HG03097 (cell line): ENCODE measurements around the gene ADAMTS15.
"Not testable (repeated sequence)": the region's sequence is repeated elsewhere in the genome, so short reads cannot be mapped to it uniquely, and the experiment has no call there.

Source experiments
- ATAC-seq: cut with Tn5 transposase; IDR thresholded peaks from one replicate; pipeline ENCODE4 v1.9.1; 2021; ENCODE audit not compliant: unreplicated experiment, low FRiP score

Gene ADAMTS15

DNA sequence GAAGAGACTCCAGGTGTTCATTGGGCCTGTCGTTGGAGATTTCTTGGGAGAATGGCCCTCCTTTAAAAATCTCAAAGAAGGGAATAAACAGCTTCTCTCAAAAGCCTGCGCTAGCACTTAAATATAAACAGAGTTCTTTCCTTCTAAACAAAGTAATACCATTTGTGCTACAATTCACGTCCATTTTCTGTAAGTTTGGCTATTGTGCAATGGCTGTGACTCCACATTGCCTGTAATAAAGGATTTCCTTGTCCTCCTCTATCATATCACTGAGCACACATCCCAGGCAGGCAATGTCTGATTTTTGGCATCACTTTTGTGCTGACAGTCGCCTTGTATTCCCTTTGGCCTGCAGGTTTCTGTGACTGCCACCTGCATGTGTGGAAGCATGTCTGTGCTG lies 15.1 kb upstream of the ADAMTS15 start:
- ATAC-seq: no peak

DNA sequence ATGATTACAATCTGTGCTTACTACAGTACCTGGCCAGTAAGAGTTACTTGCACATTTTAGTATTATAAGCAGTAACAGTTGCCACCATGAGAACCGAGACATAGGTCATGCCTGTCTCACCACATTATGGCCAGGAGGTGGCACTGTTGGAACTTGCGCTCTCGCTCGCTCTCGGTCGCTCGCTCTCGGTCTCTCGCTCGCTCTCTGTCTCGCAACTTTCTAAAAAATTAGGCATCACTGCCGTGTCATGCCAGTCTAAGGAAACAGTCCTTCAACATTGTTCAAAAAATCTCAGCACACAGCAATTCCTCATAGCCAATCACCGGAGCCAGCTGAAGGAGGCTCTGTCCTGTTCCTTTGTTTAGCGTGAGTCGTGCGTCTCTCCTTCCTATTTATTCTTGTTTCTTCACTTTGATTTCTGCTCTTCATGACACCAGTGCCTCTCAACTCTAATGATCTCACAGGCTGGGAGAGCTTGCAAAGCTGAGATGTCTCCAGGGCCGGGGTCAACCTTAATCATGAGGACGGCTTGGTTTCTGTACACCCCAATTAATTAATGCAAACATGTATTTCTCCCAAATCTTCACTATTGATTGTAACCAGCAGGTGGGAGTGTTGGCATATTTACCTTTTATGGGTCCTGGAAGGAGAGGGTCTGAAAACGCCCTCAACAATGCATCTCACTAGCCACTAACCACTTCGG lies 13.8 kb upstream of the ADAMTS15 start:
- ATAC-seq: peak; percentile 82

DNA sequence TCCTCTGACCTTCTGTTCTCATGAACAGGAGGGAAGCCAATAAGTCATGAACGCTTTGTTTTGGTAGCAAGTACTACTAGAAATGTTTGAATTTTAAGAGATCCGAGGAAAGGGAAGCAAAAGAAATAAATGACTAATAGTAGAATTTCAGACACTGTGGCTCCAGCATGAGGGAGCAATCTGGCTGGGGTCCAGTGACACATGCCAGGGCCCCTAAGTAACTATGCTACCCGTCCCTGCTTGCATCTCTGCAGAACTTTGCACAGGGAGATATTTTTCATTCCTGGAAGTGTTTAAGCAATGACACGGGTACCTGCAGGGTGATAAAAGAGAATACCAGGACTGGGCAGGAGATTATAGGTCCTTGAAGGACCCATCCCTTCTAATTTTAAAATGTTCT lies 12.8 kb upstream of the ADAMTS15 start:
- no peak for ATAC-seq

DNA sequence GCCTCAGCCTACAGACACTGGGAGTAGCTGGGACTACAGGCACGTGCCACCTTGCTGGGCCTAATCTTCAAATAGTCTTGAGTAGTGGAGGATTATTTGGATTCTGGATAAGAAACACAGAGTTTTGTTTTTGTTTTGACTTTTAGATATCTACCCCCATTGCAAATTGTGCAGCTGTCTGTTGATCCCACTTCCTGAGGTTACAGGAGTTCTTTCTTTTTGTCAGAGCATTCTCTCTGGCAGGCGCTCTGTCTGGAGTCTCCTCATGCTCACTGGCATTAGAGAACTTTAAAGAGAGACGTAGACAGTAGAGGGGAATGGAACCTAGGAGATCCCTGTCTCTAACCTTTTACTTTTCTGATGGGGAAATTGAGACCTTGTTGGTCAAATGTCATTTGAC lies 12.3 kb upstream of the ADAMTS15 start:
- ATAC-seq: no peak

DNA sequence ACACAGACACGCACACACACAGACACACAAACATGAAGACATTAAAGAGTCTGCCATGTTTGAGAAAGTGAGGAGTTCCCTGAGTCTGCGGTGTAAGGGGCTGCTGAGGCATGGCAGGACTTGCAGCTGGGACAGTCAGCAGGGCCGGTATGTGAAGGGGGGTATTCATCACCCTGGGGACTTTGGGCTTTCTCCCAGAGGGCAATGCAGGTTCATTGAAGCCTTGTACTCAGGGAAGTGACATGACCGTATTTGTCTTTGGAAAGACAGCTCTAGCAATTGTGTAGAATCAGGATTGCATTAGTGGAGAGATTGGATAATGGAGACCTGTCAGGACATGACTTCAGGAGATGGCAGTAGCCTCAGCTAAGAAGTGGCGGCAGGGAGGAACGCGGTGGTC lies 10.6 kb upstream of the ADAMTS15 start:
- no peak for ATAC-seq

DNA sequence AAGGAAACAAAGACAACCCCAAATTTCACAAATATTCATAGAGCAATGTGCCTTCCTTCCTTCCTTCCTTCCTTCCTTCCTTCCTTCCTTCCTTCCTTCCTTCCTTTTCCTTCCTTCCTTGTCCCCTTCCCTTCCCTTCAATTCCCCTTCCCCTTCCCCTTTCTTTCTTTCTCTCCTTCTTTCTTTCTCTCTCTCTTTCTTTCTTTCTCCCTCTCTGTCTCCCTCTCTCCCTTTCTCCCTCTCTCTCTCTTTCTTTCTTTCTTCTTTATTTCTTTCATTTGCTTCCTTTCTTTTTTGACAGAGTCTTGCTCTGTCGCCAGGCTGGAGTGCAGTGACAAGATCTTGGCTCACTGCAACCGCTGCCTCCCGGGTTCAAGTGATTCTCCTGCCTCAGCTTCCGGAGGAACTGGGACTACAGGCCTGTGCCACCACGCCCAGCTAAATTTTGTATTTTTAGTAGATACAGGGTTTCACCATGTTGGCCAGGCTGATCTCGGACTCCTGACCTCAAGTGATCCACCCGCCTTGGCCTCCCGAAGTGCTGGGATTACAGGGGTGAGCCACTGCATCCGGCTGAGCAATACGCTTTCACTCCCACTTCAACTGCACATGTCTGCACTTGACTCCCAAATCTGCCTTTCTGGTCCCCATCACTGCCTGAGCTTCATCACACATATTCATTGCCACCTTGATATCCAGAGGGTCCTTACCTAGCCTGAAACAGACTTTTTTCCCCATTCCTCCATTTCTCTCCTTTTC lies 9.9 kb upstream of the ADAMTS15 start:
- ATAC-seq: not testable (repeated sequence)

DNA sequence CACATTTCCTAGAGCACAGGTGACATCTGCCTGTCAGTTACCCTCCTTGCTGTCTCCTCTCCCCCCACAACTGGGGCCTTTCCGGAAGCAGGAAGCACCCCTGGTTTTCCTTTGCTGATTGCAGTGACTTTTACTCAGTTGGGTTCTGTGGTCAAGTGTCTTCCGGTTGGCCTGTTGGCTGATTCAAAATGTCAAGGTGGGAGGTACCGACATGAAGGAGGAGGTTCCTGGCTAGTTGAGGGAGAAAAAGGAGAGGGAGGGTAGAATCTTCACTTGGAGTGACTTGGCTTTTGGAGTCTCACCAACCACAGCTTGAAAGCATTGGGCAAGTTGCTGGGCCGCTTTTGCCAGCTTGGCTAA lies 9.3 kb upstream of the ADAMTS15 start:
- ATAC-seq: no peak

DNA sequence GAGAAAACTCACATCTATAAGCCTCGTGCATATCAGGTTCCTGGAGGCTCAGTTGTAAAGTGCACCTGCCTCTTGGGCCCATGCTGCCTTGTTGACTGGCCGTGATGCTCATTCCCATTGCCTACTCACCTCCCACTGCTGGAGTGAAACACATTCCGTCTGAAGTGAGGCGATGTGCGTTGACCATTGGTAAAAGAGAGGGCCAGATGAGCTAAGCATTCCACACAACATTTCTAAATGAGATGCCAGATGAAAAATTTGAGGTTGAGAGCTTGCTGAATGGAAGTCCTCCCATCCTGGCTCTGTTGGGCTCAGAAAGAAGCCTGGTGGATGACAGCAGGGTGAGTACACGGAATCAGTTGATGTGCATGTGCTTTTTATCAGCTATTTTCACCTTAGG lies 8.6 kb upstream of the ADAMTS15 start:
- no peak for ATAC-seq

DNA sequence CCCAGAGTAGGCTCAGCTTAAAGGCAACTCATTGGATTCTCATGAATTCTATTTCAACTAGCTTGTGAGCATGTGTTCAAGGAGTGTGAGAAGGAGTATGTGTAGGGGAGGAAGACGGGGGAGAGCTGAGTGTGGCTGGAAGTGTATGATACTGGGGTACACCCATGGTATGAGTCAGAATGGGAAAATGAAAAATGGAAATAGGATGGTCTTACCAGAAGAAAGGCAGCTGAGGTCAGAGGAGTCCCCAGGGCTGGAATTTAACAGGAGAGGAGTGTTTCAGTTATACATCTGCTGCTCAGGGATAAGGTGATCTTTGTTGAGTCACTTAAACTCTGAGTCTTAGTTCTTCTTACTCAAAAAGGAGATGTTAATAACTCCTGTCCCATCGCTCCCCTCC lies 6.7 kb upstream of the ADAMTS15 start:
- no peak for ATAC-seq

DNA sequence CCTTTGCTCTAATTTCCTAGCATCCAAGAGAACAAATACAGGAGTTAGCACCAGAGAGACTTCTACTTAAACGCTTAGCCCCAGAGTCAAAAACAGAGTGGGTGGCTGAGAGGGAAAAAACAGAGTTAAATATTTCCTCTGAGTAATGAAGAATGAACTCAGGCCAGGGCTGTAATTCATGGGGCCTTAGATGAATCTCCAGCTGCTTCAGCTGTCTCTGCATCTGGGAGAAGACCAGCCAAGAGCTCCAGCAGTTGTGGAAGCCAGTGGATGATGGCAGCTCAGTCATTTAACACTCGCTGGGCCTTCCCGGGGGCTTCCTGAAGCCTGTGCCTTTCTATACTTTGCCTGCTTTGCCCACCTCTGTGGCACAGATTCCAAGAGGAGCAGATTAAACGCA lies 5.7 kb upstream of the ADAMTS15 start:
- no peak for ATAC-seq

DNA sequence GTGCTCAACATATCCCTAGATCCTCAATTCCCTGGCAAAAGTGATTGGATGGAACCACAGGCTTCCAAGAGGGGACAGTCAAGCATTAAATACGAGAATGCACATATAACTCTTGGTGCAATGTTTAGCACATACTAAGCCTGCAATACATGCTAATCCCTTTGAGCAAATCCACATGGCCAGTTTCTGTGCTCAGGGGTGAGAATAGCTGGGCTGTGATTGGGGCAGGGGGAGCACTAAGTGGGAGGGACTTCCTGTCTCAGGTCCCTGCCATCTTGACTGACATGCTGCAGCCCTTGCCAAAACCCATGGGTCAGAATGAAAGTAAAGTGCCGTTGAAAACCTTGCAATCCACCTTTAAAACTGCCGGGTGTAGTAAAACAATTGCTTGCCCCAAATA lies 2.7 kb upstream of the ADAMTS15 start:
- ATAC-seq: no peak

DNA sequence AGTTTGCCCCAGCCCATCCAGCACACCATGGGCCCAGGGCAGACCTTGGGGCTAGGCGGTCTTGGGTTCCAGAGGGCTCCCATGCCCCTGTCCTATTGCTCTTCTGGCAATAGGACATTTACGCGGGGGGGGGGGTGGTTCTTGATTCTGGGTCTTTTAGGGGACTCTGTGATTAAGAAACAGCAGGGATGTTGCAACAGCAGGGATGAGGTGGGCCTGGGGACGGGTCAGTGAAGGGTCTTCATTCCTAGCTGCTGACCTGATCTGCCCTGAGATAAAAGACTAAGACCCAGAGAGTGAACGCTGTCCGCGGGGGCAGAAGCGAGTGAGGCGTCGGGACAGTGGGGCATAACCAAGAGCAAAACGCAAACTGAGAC lies 418 bp upstream of the ADAMTS15 start:
- ATAC-seq: no peak

DNA sequence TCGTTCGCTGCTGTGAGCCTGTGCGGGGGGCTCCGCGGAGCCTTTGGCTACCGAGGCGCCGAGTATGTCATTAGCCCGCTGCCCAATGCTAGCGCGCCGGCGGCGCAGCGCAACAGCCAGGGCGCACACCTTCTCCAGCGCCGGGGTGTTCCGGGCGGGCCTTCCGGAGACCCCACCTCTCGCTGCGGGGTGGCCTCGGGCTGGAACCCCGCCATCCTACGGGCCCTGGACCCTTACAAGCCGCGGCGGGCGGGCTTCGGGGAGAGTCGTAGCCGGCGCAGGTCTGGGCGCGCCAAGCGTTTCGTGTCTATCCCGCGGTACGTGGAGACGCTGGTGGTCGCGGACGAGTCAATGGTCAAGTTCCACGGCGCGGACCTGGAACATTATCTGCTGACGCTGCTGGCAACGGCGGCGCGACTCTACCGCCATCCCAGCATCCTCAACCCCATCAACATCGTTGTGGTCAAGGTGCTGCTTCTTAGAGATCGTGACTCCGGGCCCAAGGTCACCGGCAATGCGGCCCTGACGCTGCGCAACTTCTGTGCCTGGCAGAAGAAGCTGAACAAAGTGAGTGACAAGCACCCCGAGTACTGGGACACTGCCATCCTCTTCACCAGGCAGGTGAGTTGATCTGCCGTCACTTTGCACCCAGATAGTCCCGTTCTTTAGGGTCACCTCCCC lies 1.0 kb downstream of the ADAMTS15 start:
- ATAC-seq: no peak

DNA sequence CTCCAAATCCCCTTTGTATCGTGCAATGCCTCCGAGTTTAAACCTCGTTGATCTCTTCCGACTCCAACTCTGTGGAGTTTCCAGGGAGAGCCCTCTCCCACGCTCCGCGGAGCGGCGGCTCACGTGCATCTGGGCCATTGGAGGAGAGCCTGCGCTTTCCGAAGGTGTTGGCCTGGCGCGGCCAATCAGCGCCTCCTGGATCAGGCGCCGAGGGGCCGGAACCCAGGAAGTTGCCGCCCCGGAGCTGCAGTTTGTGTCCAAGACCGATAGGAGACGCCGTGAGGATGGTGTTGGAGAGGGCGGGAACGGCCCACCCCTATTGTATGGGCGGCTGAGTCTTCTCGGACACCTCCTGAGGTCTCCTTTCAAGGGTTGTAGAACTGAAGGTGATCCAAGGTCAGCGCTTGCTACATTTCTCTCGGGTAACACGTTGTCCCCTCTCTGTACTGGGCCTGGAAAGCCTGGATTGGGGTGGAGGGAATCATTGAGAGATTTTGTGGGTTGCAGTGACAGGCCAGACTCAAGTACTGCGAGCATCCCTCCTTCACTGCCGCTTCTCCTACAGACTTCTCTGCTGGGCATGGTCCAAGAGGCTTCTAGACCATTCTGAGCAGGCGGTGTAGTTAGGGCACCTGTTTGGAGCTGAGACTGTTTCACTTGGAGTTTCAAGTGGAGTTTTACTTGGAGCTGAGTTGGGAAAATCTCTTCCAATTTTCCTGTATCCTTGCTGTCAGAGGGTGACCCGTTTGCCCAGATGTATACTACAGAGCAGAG lies 1.7 kb downstream of the ADAMTS15 start:
- ATAC-seq: no peak

DNA sequence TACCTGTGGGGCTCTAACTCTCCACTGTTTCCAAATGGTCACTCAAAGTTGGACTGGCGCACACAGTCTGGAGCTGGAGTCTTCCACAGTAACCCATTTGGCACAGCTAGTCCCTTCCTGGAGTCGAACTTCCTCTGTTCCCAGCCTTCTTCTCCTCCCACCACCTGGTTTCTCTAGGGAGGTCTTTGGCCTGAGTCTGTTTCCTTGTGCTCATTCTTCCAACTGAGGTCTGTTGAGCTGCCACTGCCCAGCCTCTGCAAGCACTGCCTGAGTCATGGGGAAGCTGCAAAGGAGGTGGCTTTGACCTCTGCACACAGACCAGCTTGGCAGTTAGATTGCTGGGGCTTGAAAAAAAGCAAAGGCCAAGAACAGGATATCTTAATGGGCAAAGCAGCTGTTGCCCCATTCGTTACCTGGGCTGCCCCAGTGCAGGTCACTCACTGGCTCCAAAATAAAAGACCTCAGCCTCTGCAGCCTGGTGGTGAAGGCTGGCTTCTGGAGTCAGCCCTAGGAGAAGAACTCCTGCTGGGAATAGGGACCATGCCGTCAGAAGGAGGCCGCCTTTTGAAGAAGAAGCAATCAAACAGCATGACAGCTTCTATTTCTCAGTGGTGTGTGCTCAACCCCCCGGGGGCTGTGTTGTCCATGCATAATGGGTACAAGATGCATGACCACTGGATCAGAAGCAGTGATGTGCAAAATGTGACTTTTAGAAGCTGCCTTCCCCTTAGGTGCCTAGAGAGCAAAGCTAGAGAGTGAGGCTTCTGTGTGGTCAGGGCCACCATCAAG lies 3.0 kb downstream of the ADAMTS15 start:
- no peak for ATAC-seq

DNA sequence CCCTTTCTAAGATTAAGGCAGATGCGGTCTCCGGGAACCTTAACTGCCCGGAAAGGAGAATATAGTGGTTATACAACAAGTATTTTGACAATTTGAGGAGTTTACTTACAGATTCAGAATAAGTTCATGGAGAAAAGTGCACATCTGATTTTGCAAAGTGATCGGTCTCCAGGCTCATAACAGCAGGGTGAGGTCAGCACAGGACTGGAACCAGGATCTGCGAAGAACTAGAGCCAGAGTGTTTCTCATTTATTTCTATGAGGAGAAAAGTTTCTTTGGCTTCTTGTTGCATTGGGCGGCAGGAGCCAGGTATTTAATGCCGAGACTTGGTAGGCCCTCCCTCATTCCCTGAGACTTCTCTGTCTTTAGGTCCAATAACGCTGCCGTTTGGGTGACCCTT lies 3.7 kb downstream of the ADAMTS15 start:
- no peak for ATAC-seq

DNA sequence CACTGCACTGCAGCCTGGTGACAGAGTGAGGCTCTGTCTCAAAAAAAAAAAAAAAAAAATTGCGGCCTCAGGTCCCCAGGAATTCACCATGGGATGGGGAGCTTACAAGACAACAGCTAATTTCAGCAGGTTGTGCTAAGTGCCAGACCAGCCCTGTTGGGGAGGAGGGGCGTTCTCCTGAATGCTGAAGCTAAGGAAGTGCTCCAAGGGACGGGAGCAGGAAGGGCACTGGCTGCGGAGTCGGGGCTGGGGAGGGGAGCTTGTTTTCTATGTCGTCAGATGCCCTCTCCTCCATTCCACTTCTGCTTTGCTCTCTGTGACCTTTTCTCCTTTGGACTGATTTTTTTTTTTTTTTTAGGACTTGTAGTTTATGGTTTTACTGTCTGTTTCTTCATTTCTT lies 4.5 kb downstream of the ADAMTS15 start:
- no peak for ATAC-seq

DNA sequence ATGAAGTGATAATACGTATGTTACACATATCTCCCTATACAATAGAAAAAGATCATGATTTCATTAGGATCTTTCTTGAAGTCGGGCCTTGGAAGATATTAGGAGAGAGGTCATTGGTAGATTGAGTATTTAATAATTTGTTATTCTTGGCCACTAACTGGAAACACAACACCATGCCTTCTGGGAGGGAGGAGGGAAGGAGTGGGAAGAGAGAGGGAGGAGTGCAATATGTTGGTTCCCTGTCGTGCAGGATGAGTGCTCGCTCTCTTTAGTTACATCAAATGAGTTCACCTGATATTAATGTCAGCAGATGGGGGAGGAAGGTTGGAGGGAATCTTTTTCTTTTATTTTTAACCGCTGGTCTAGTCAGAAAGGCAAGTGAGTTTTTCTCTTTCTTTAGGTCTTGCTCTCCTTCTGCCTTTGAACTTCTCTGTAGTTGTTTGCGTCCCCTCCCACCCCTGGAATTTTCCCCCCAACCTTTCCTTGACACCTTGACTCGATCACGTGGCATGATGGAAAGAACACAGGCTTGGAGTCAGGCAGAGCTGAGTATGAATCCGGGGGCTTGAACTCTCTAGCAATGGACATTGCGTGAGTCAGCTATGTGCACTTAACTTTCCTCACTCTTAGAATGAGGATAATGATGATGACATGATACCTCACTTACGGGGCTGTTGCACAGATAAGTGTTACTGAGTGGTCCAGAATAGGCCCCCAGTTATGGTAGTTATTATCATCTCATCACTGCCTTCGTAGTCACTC lies 6.2 kb downstream of the ADAMTS15 start:
- no peak for ATAC-seq

DNA sequence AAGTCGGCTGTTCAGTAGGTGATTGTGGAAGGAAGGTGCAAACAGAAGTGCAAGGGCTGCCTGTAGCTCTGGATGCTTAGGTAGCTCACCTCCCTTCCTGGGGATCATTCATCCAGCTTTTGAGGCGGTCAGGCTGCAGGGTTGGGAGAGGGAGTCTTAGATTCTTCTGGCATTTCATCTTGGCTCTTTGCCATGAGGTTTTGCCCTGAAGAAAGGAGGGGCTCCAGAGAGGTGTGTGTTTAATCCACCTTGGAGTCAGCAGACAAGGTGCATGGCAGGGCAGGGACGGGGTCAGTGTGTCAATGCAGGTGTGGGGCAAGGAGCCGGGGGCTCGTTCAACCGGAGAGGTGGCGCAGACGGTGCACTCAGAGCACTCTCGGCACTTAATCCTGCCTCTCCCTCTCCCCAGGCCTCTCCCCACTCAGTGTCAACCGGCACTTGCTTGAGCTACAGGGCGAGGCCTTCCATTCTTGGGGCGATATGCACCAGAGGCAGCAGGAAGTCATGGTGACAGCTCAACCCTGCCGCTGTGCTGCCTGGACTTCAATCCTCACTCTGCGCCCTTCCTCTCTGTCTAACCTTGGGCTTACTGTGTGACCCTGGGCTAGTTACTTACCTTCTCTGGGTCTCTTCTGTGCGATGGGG lies 7.2 kb downstream of the ADAMTS15 start:
- ATAC-seq: no peak
